Fibroblast of mammary gland (primary cell): Measurements from ENCODE around the gene TSSC4.

Experiments used
- DNase-seq: peaks from one replicate; pipeline ENCODE4 v3.0.0-alpha.2; 2010; ENCODE audit warnings: low read depth
- H3K4me3 ChIP-seq: 2 replicates; pipeline ENCODE4 v1.5.1; 2011; ENCODE audit warnings: low read depth, mild to moderate bottlenecking, low read length, moderate library complexity; ENCODE audit not compliant: control insufficient read depth
- CTCF ChIP-seq: conservative IDR thresholded peaks from 2 replicates; pipeline ENCODE4 v1.5.1; 2011; ENCODE audit warnings: low read depth, low read length, inconsistent platforms; ENCODE audit not compliant: control insufficient read depth, insufficient read depth

The TSSC4 gene

GRCh38 chr11:2428322-2428795 lies 27.8 kb downstream of the TSSC4 start:
- peak; percentile 41 for DNase-seq
- H3K4me3 ChIP-seq = no peak overlapping the region

GRCh38 chr11:2431395-2431794 lies 30.8 kb downstream of the TSSC4 start:
- no peak for DNase-seq
- H3K4me3 ChIP-seq = no peak overlapping the region
- no peak for TF ChIP-seq CTCF

More at GRCh38 chr11:2428322-2428795, 27.8 kb downstream of the TSSC4 start:
- peak; percentile 71 for TF ChIP-seq CTCF

- H3K4me3 ChIP-seq = no peak overlapping the region
- no peak for DNase-seq
- TF ChIP-seq CTCF = no peak
Measured at GRCh38 chr11:2432171-2432621, 31.6 kb downstream of the TSSC4 start.

- H3K4me3 ChIP-seq = no peak overlapping the region
- DNase-seq = no peak
- TF ChIP-seq CTCF = no peak
Measured at GRCh38 chr11:2432628-2433071, 32.1 kb downstream of the TSSC4 start.

- no peak overlapping the region for H3K4me3 ChIP-seq
- TF ChIP-seq CTCF = no peak
- DNase-seq = no peak
Measured at GRCh38 chr11:2433106-2433925, 32.8 kb downstream of the TSSC4 start.

- no peak overlapping the region for H3K4me3 ChIP-seq
- TF ChIP-seq CTCF = no peak
- DNase-seq = no peak
Measured at GRCh38 chr11:2434008-2434407, 33.5 kb downstream of the TSSC4 start.
